NB4 (cell line): Measurements from ENCODE around the gene MLLT3.

Experiments used
- DNase-seq: peaks from one replicate; pipeline ENCODE4 v3.0.0; 2010; ENCODE audit warnings: low read depth
- H3K4me3 ChIP-seq: one replicate; pipeline ENCODE4 v1.5.1; 2011; ENCODE audit warnings: mild to moderate bottlenecking, low read depth, low read length, moderate library complexity
- MYC ChIP-seq: IDR thresholded peaks from 2 replicates; pipeline ENCODE4 v1.6.1; 2011; ENCODE audit warnings: low read depth, low read length
- POLR2A ChIP-seq: IDR thresholded peaks from 2 replicates; pipeline ENCODE4 v1.6.1; 2011; ENCODE audit warnings: mild to moderate bottlenecking; ENCODE audit not compliant: insufficient read length; ENCODE audit errors: extremely low read depth
- TF ChIP-seq, protein P1 (sequence below): IDR thresholded peaks from 2 replicates; pipeline ENCODE4 v1.6.1; 2011; ENCODE audit warnings: low read depth, low read length
- TF ChIP-seq, protein P2 (sequence below): IDR thresholded peaks from one replicate; pipeline ENCODE4 v1.5.1; 2012; ENCODE audit warnings: low read depth, low read length

Gene MLLT3

DNA sequence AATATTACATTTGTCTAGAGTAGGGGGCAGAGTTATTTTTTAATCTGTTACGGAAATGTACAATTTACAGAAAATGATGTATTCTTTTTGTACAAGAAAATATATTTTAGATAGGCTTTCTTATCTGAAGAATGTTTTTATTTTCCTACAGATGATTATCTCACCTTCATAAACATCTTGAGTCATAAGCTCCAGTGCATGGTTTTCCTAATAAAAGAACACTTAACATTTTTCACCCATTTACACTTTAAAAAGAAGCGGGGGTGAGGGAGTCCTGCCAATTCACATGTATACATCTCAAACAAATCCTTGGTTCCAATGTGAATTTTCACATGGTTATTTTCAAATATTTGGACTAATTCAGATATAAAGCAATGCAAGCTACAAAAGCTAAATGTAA, 85.0 kb downstream of the MLLT3 start:
- no peak for DNase-seq
- no peak overlapping the region for H3K4me3 ChIP-seq

DNA sequence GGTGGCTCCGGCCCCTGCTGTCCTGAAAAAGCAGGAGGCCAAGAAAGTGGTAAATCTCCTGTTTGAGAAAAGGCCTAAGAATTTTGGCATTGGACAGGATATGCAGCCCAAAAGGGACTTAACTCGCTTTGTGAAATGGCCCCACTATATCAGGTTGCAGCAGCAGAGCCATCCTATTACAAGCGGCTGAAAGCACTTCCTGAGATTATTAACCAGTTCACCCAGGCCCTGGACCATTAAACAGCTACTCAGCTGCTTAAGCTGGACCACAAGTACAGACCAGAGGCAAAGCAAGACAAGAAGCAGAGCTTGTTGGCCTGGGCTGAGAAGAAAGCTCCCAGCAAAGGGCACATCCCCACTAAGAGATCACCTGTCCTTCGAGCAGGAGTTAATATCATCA, 89.7 kb downstream of the MLLT3 start:
- H3K4me3 ChIP-seq, result no peak overlapping the region
- no peak for DNase-seq
- TF ChIP-seq, protein P1, sequence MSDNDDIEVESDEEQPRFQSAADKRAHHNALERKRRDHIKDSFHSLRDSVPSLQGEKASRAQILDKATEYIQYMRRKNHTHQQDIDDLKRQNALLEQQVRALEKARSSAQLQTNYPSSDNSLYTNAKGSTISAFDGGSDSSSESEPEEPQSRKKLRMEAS, result no peak
- TF ChIP-seq POLR2A (no peak), MYC (no peak)
- TF ChIP-seq, protein P2, sequence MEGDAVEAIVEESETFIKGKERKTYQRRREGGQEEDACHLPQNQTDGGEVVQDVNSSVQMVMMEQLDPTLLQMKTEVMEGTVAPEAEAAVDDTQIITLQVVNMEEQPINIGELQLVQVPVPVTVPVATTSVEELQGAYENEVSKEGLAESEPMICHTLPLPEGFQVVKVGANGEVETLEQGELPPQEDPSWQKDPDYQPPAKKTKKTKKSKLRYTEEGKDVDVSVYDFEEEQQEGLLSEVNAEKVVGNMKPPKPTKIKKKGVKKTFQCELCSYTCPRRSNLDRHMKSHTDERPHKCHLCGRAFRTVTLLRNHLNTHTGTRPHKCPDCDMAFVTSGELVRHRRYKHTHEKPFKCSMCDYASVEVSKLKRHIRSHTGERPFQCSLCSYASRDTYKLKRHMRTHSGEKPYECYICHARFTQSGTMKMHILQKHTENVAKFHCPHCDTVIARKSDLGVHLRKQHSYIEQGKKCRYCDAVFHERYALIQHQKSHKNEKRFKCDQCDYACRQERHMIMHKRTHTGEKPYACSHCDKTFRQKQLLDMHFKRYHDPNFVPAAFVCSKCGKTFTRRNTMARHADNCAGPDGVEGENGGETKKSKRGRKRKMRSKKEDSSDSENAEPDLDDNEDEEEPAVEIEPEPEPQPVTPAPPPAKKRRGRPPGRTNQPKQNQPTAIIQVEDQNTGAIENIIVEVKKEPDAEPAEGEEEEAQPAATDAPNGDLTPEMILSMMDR, result no peak

More for the DNA sequence above, 85.0 kb downstream of the MLLT3 start:
- TF ChIP-seq MYC, result no peak
- TF ChIP-seq, protein P1, result no peak
- no peak for TF ChIP-seq POLR2A
- TF ChIP-seq, protein P2, result no peak

DNA sequence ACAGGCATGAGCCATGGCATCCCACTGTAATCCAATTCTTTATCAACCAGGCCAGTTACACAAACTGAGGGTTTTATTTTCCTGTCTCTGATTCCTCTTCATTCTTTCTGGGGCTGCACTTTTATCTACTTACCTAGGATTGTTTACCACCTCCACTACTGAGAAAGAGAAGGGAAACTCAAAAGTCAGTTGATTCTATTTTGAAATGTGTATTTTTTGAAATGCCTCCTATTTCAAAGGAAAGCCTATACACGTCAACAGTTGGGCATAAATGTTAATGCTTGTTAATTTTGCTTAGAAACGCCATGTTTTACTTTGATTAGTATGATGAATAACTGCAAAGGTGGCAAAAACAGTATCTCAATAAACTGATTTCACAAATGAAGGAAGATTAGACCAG, 92.5 kb downstream of the MLLT3 start:
- TF ChIP-seq, protein P2, result no peak
- TF ChIP-seq MYC (no peak), POLR2A (no peak)
- TF ChIP-seq, protein P1, result no peak
- no peak for DNase-seq
- H3K4me3 ChIP-seq, result no peak overlapping the region

DNA sequence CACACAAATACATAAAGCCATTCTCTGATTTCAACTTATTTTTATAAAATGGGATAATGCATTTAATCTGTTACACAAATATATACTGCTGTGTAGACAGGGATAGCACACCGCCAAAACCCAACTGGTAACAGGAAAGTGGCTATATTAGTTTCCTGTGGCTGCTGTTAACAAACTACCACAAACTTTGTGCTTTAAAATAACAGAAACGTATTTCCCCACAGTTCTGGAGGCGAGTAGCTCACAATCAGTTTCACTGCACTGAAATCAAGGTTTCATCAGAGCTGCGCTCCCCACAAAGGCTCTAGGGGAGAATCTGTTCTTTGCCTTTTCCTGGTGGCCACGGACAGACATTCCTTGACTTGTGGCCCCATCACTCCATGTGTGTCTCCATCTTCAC, 94.0 kb downstream of the MLLT3 start:
- TF ChIP-seq, protein P1, result no peak
- TF ChIP-seq MYC (no peak), POLR2A (no peak)
- TF ChIP-seq, protein P2, result no peak
- DNase-seq, result no peak
- no peak overlapping the region for H3K4me3 ChIP-seq

DNA sequence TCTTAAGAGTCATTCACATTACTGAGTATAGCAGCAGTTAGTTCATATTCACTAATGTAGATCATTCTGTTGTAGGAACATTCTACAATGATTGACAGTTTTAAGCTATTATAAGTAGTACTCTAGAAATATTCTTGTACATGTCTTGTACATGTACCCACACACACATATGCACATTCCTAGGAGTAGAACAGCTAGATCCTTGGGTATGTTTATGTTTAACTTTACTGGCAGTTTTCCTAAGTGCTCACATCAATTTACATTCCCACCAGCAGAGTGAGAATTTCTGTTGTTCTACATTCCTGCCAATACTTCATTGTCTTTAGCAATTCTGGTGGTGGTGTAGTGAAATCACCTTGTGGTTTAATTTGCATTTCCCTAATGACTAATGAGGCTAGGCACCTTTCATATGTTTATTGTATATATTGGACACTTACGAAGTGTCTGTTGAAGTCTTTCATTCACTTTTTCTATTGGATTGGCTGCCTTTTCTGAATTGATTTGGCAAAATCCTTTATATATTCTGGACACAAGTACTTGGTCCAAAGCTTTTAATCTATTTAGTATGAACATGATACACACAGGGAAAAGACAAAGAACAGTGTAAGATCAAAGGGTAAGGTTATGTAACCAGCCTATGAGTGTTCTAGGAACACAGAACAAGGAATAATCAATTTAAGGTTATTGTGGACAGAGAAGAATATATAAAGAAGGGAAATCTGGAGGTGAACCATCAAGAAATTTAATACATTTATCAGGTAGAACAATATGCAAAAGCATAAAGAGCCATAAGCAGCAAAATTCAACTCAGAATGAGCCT, 95.6 kb downstream of the MLLT3 start:
- H3K4me3 ChIP-seq, result no peak overlapping the region
- DNase-seq, result no peak
- TF ChIP-seq MYC (no peak), POLR2A (no peak)
- TF ChIP-seq, protein P1, result no peak
- TF ChIP-seq, protein P2, result no peak

DNA sequence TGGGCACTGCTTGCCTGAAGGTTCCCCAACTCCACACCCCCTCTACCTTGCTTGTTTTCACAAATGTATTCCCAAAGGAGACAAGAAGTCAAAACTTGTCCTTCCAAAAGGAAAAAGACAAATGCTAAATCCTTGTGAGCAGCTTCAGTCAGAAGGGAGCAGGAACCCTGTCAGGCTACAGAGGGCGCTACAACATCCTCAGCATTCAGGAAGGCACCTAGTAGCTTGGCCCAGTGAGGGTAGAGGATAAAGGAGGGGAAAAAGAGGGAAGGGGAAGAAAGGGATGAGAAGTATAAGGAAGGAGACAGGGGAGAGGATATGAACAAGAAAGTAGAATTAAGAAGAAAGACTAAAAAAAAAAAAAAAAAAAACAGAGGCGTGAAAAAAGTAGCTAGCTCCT, 97.5 kb downstream of the MLLT3 start:
- H3K4me3 ChIP-seq, result no peak overlapping the region
- TF ChIP-seq, protein P2, result peak; percentile 49
- TF ChIP-seq POLR2A, result no peak
- DNase-seq, result peak; percentile 30
